ENCODE data around the gene SYK.

- TF ChIP-seq CTCF (conservative IDR thresholded peaks at IDR 0.05 in 1 of 2, IDR thresholded peaks at IDR 0.05 in 1 of 2; ENCODE audit: extremely low read depth in 1 of 2, insufficient read depth in 1 of 2, low read depth in 1 of 2, low read length in 2 of 2): no peak
- TF ChIP-seq EZH2 (IDR thresholded peaks at IDR 0.05; ENCODE audit: borderline replicate concordance, low read length): no peak
These were observed 37.6 kb downstream of the SYK start for GRCh38 chr9:90839183-90839728.

Data from mammary epithelial cell (primary cell).